Trophoblast cell (in vitro differentiated cells and primary cell): ENCODE data around the gene SLC35A3.
A peak's percentile ranks its signal among the peaks of the same experiment; 100 is the strongest.
"Not testable (repeated sequence)": the region's sequence is repeated elsewhere in the genome, so short reads cannot be mapped to it uniquely, and the experiment has no call there.

Experiments
- DNase-seq, 2 donors: peaks; one replicate each; pipeline ENCODE4 v3.0.0-alpha.2; 2016
- H2AFZ ChIP-seq: 2 replicates; pipeline ENCODE4 v1.6.1; 2013; ENCODE audit warnings: low read length, moderate library complexity, mild to moderate bottlenecking; ENCODE audit not compliant: insufficient read depth, poor library complexity
- H2AK5ac ChIP-seq: 2 replicates; pipeline ENCODE4 v1.6.1; 2013; ENCODE audit warnings: mild to moderate bottlenecking, low read length
- H2BK120ac ChIP-seq: 2 replicates; pipeline ENCODE4 v1.6.1; 2013; ENCODE audit warnings: low read length, mild to moderate bottlenecking, moderate library complexity; ENCODE audit not compliant: insufficient read depth, poor library complexity
- H2BK12ac ChIP-seq: 2 replicates; pipeline ENCODE4 v1.6.1; 2013; ENCODE audit warnings: mild to moderate bottlenecking, low read length, moderate library complexity
- H2BK5ac ChIP-seq: 2 replicates; pipeline ENCODE4 v1.6.1; 2013; ENCODE audit warnings: low read length, low read depth, moderate library complexity, mild to moderate bottlenecking; ENCODE audit not compliant: poor library complexity
- H3K14ac ChIP-seq: 2 replicates; pipeline ENCODE4 v1.6.1; 2013; ENCODE audit warnings: mild to moderate bottlenecking, low read length
- H3K18ac ChIP-seq: 2 replicates; pipeline ENCODE4 v1.6.1; 2013; ENCODE audit warnings: mild to moderate bottlenecking, low read length
- H3K23ac ChIP-seq: 2 replicates; pipeline ENCODE4 v1.6.1; 2013; ENCODE audit warnings: low read length
- H3K27ac ChIP-seq: 2 replicates; pipeline ENCODE4 v1.5.1; 2013; ENCODE audit warnings: low read depth, mild to moderate bottlenecking, inconsistent platforms, low read length, moderate library complexity
- H3K27me3 ChIP-seq: 2 replicates; pipeline ENCODE4 v1.6.1; 2013; ENCODE audit warnings: inconsistent platforms, mild to moderate bottlenecking, low read length, moderate library complexity; ENCODE audit not compliant: insufficient read depth
- H3K36me3 ChIP-seq, 2 experiments: 1 replicate in 1 of 2; 2 replicates in 1 of 2; pipeline ENCODE4 v1.6.1; 2013; ENCODE audit warnings: low read length in 2 of 2, mild to moderate bottlenecking in 2 of 2, moderate library complexity in 1 of 2; ENCODE audit not compliant: insufficient read depth in 2 of 2, control insufficient read depth in 1 of 2
- H3K4ac ChIP-seq: 2 replicates; pipeline ENCODE4 v1.6.1; 2013; ENCODE audit warnings: low read depth, mild to moderate bottlenecking, low read length, moderate library complexity
- H3K4me1 ChIP-seq, 2 experiments: 1 replicate in 1 of 2; 2 replicates in 1 of 2; pipeline ENCODE4 v1.6.1; 2013; ENCODE audit warnings: low read length in 2 of 2, mild to moderate bottlenecking in 2 of 2, moderate library complexity in 1 of 2; ENCODE audit not compliant: insufficient read depth in 2 of 2, control insufficient read depth in 1 of 2
- H3K4me2 ChIP-seq: 2 replicates; pipeline ENCODE4 v1.6.1; 2013; ENCODE audit warnings: inconsistent platforms, mild to moderate bottlenecking, low read length, moderate library complexity
- H3K4me3 ChIP-seq: 2 replicates; pipeline ENCODE4 v1.5.1; 2013; ENCODE audit warnings: mild to moderate bottlenecking, low read depth, low read length, inconsistent platforms
- H3K79me1 ChIP-seq: one replicate; pipeline ENCODE4 v1.6.1; 2013; ENCODE audit warnings: low read length
- H3K79me2 ChIP-seq: 2 replicates; pipeline ENCODE4 v1.6.1; 2013; ENCODE audit warnings: low read length, mild to moderate bottlenecking; ENCODE audit not compliant: control insufficient read depth, insufficient read depth, poor library complexity
- H3K9ac ChIP-seq: 2 replicates; pipeline ENCODE4 v1.6.1; 2013; ENCODE audit warnings: mild to moderate bottlenecking, low read length
- H3K9me3 ChIP-seq: 2 replicates; pipeline ENCODE4 v1.6.1; 2013; ENCODE audit warnings: low read depth, mild to moderate bottlenecking, control low read depth, inconsistent platforms, low read length; ENCODE audit not compliant: insufficient read depth
- H4K12ac ChIP-seq: 2 replicates; pipeline ENCODE4 v1.6.1; 2013; ENCODE audit warnings: low read depth, mild to moderate bottlenecking, low read length, moderate library complexity
- H4K8ac ChIP-seq: 2 replicates; pipeline ENCODE4 v1.6.1; 2013; ENCODE audit warnings: low read depth, mild to moderate bottlenecking, low read length, moderate library complexity
- H4K91ac ChIP-seq: one replicate; pipeline ENCODE4 v1.6.1; 2013; ENCODE audit warnings: low read depth, mild to moderate bottlenecking, low read length, moderate library complexity
- WGBS: extraction: QIAGEN DNeasy Blood & Tissue Kit; methylation state at CpG from one replicate; pipeline ENCODE4 v1.1.7; 2013; ENCODE audit warnings: missing lambda C conversion rate; ENCODE audit not compliant: insufficient read length, insufficient coverage; ENCODE audit errors: extremely low coverage; 5-methylcytosine and 5-hydroxymethylcytosine counted together

Gene SLC35A3

GRCh38 chr1:100038660-100039287, 69.0 kb downstream of the SLC35A3 start:
- Histone ChIP-seq H3K4me1 (peaks cover 0 to 2% of the 10 kb centered on the region in 2 experiments), H2BK5ac (peak overlapping the region; percentile 96), H3K23ac (no peak overlapping the region), H3K79me2 (peaks cover 17% of the 10 kb centered on the region), H2AFZ (peak overlapping the region; percentile 89), H3K14ac (peak overlapping the region; percentile 95), H3K4me2 (peak overlapping the region; percentile 70), H4K8ac (peak overlapping the region; percentile 94), H3K4ac (peak overlapping the region; percentile 93), H4K12ac (peak overlapping the region; percentile 87), H2AK5ac (peak overlapping the region; percentile 71), H3K27me3 (no peaks in the 10 kb centered on the region), H3K9ac (peak overlapping the region; percentile 76), H3K79me1 (peaks cover 11% of the 10 kb centered on the region), H4K91ac (peak overlapping the region; percentile 94), H3K18ac (peak overlapping the region; percentile 92), H3K4me3 (peak overlapping the region; percentile 89), H2BK120ac (peak overlapping the region; percentile 87), H3K36me3 (no peaks in the 10 kb centered on the region), H2BK12ac (peak overlapping the region; percentile 38), H3K9me3 (no peaks in the 10 kb centered on the region), H3K27ac (peak overlapping the region; percentile 84)
- DNase-seq, result peak; percentile 55 to 64
- WGBS, result no CpG with 5 or more reads among the region's 37 CpGs

- Histone ChIP-seq H3K79me2 (peaks cover 17% of the 10 kb centered on the region), H3K4me1 (peaks cover 0 to 2% of the 10 kb centered on the region in 2 experiments), H3K14ac (no peak overlapping the region), H4K91ac (no peak overlapping the region), H3K79me1 (peaks cover 11% of the 10 kb centered on the region), H3K9ac (no peak overlapping the region), H3K36me3 (peaks cover 0 to 2% of the 10 kb centered on the region in 2 experiments), H3K4me3 (no peak overlapping the region), H2BK5ac (no peak overlapping the region), H3K27me3 (no peaks in the 10 kb centered on the region), H2AK5ac (no peak overlapping the region), H3K4me2 (no peak overlapping the region), H3K23ac (no peak overlapping the region), H3K9me3 (no peaks in the 10 kb centered on the region), H4K12ac (no peak overlapping the region), H2AFZ (no peak overlapping the region), H3K27ac (no peak overlapping the region), H2BK12ac (no peak overlapping the region), H3K4ac (no peak overlapping the region), H2BK120ac (no peak overlapping the region), H4K8ac (no peak overlapping the region), H3K18ac (no peak overlapping the region)
- no CpG with 5 or more reads among the region's 2 CpGs for WGBS
- no peak for DNase-seq
These were observed 69.8 kb downstream of the SLC35A3 start for GRCh38 chr1:100039591-100039990.

GRCh38 chr1:100045206-100045605, 75.4 kb downstream of the SLC35A3 start:
- H3K9ac ChIP-seq, result no peak overlapping the region
- no peak overlapping the region for H4K91ac ChIP-seq
- H3K4me2 ChIP-seq, result no peak overlapping the region
- no peak overlapping the region for H3K23ac ChIP-seq
- no peak overlapping the region for H3K4ac ChIP-seq
- peaks cover 0 to 6% of the 10 kb centered on the region in 2 experiments for H3K4me1 ChIP-seq
- H2BK120ac ChIP-seq, result no peak overlapping the region
- no peak overlapping the region for H2AK5ac ChIP-seq
- no peak overlapping the region for H3K27ac ChIP-seq
- no peak overlapping the region for H2AFZ ChIP-seq
- H4K12ac ChIP-seq, result no peak overlapping the region
- no peaks in the 10 kb centered on the region for H3K27me3 ChIP-seq
- no peak overlapping the region for H4K8ac ChIP-seq
- no peak overlapping the region for H3K4me3 ChIP-seq
- H3K14ac ChIP-seq, result no peak overlapping the region
- no peaks in the 10 kb centered on the region for H3K9me3 ChIP-seq
- H2BK5ac ChIP-seq, result no peak overlapping the region
- H3K36me3 ChIP-seq, result peaks cover 0 to 2% of the 10 kb centered on the region in 2 experiments
- no peak overlapping the region for H2BK12ac ChIP-seq
- DNase-seq, result no peak
- H3K79me2 ChIP-seq, result peaks cover 9% of the 10 kb centered on the region
- no CpG with 5 or more reads among the region's 5 CpGs for WGBS
- H3K79me1 ChIP-seq, result no peaks in the 10 kb centered on the region
- no peak overlapping the region for H3K18ac ChIP-seq

- H4K8ac ChIP-seq, H3K18ac ChIP-seq, H2AFZ ChIP-seq, H3K4me2 ChIP-seq, H3K4ac ChIP-seq, H3K9me3 ChIP-seq, H4K91ac ChIP-seq, H3K9ac ChIP-seq, H2AK5ac ChIP-seq, H3K36me3 ChIP-seq, H3K14ac ChIP-seq, H3K79me1 ChIP-seq, H2BK5ac ChIP-seq, H4K12ac ChIP-seq, H2BK120ac ChIP-seq, H3K27ac ChIP-seq, H3K4me1 ChIP-seq, H2BK12ac ChIP-seq, H3K23ac ChIP-seq, H3K4me3 ChIP-seq, H3K27me3 ChIP-seq, H3K79me2 ChIP-seq: not testable (repeated sequence)
- DNase-seq, result peak in 1 of 2 donors; percentile 30
- no CpG with 5 or more reads among the region's 11 CpGs for WGBS
These were observed 77.5 kb downstream of the SLC35A3 start for GRCh38 chr1:100047235-100047708.
